Measurements from ENCODE around the gene LSAMP. TPM values are rescaled to one million over a fixed set of nuclear protein-coding genes. Genes with fewer than 3 reads are reported as not detected.

The LSAMP gene
- polyA plus RNA-seq, 2 of the 4 experiments (the other 2 are of a cell fraction) = 0.12 to 0.53 TPM

GRCh38 chr3:115788921-115789470, 656.3 kb downstream of the LSAMP start (continued):
- TF ChIP-seq RFX5 (IDR thresholded peaks at IDR 0.05) = no peak
- no peak for TF ChIP-seq NFE2L2 (conservative IDR thresholded peaks at IDR 0.05; ENCODE audit: low read length)
- TF ChIP-seq SREBF2 (IDR thresholded peaks at IDR 0.05) = no peak

GRCh38 chr3:115787818-115788217, 657.5 kb downstream of the LSAMP start:
- Histone ChIP-seq H3K4me1 (peaks cover 60% of the 10 kb centered on the region), H3K4me3 (no peak overlapping the region), H3K4me2 (no peak overlapping the region), H3K27ac (peak overlapping the region in 1 of 2 experiments; percentile 92; a peak in 3 of 6 replicates), H3K9me3 (no peaks in the 10 kb centered on the region)
- 89% methylated on average over 2 of the region's 2 CpGs for WGBS (ENCODE audit: missing lambda C conversion rate)
- TF ChIP-seq SREBF2 (IDR thresholded peaks at IDR 0.05) (no peak), BCL3 (IDR thresholded peaks at IDR 0.05) (no peak), FOSL2 (IDR thresholded peaks at IDR 0.05) (no peak), FOSL2 (CRISPR knock-in tag; IDR thresholded peaks at IDR 0.05) (no peak), HOXB5 (CRISPR knock-in tag; IDR thresholded peaks at IDR 0.05) (no peak), HEYL (CRISPR knock-in tag; IDR thresholded peaks at IDR 0.05) (no peak), POLR2A (IDR thresholded peaks at IDR 0.05; ENCODE audit: low read length) (no peak)
- DNase-seq (ENCODE audit: low read depth in 1 of 2, low spot score in 1 of 2) (no peak), ATAC-seq (no peak), FAIRE-seq (no peak)
- ChIA-PET CTCF (interaction anchor here (1.1 to 6.9 kb wide), 3 partner anchors 25 to 94 kb away, joined by 3 to 61 read pairs (median 3); no protein-coding TSS in a partner anchor), POLR2A (no interaction called here)

GRCh38 chr3:115785782-115786181, 659.5 kb downstream of the LSAMP start:
- peaks cover 39% of the 10 kb centered on the region for H3K4me1 ChIP-seq
- H3K4me2 ChIP-seq = peak overlapping the region; percentile 86; the same call in 2 of the 3 replicates
- 84% methylated on average over 4 of the region's 4 CpGs for WGBS (ENCODE audit: missing lambda C conversion rate)
- H3K9me3 ChIP-seq = no peaks in the 10 kb centered on the region
- ATAC-seq (no peak), DNase-seq (ENCODE audit: low read depth in 1 of 2, low spot score in 1 of 2) (no peak), FAIRE-seq (no peak)
- CTCF ChIA-PET = interaction anchor here (1.0 to 6.9 kb wide), 11 partner anchors 18 to 572 kb away, joined by 3 to 61 read pairs (median 15); no protein-coding TSS in a partner anchor
- POLR2A ChIA-PET = no interaction called here
- peak overlapping the region; percentile 86 to 87; a peak in 4 of 6 replicates for H3K27ac ChIP-seq
- TF ChIP-seq NFE2L2 (conservative IDR thresholded peaks at IDR 0.05; ENCODE audit: low read length) (no peak), SMC3 (IDR thresholded peaks at IDR 0.05) (no peak), MAZ (IDR thresholded peaks at IDR 0.05; ENCODE audit: borderline replicate concordance, low read depth, low read length) (no peak), EHMT2 (IDR thresholded peaks at IDR 0.05; ENCODE audit: low read depth) (no peak), CHD4 (IDR thresholded peaks at IDR 0.05; ENCODE audit: borderline replicate concordance) (no peak), HES2 (IDR thresholded peaks at IDR 0.05) (no peak), TFCP2L1 (CRISPR knock-in tag; IDR thresholded peaks at IDR 0.05) (no peak)
- H3K4me3 ChIP-seq = no peak overlapping the region

- WGBS (ENCODE audit: missing lambda C conversion rate) = 15% methylated on average over 11 of the region's 11 CpGs
- ATAC-seq (no peak; a peak in 1 of 6 replicates), FAIRE-seq (no peak), DNase-seq (ENCODE audit: low read depth in 1 of 2, low spot score in 1 of 2) (no peak)
- Histone ChIP-seq H3K4me2 (peak overlapping the region; percentile 86), H3K4me1 (peaks cover 33% of the 10 kb centered on the region), H3K9me3 (no peaks in the 10 kb centered on the region), H3K27ac (peak overlapping the region; percentile 86 to 87), H3K4me3 (peak overlapping the region; percentile 69)
- TF ChIP-seq RARB (CRISPR knock-in tag; IDR thresholded peaks at IDR 0.05) (0 out of 2 replicates have a peak, but pooled peaks have one; percentile 22), JUNB (IDR thresholded peaks at IDR 0.05) (no peak)
- POLR2A ChIA-PET = interaction anchor here (0.6 to 1.6 kb wide), 8 partner anchors 9 to 638 kb away, joined by 3 to 13 read pairs (median 4); partner anchors contain the start of gene ZBTB20
- CTCF ChIA-PET = interaction anchor here (0.6 to 6.9 kb wide), 40 partner anchors 10 to 1432 kb away, joined by 3 to 61 read pairs (median 6); no protein-coding TSS in a partner anchor
Measured at GRCh38 chr3:115784739-115785536, 660.3 kb downstream of the LSAMP start.
